Erythroblast (primary cell): ENCODE results near the gene PLEKHJ1.

ENCODE experiments used
- GATA1 ChIP-seq: IDR thresholded peaks from 2 replicates; pipeline ENCODE4 v1.6.1; 2011; ENCODE audit warnings: low read depth, mild to moderate bottlenecking, control low read depth, low read length, moderate library complexity
- POLR2A ChIP-seq: IDR thresholded peaks from 2 replicates; pipeline ENCODE4 v1.6.1; 2011; ENCODE audit warnings: mild to moderate bottlenecking, low read length

- TF ChIP-seq POLR2A: no peak
- TF ChIP-seq GATA1: no peak
Observed at GRCh38 chr19:2273356-2274184, 37.4 kb upstream of the PLEKHJ1 start.
